Neural crest cell (in vitro differentiated cells): ENCODE data around the gene TXLNG. TPM values are rescaled to one million over a fixed set of nuclear protein-coding genes. Genes with fewer than 3 reads are reported as not detected.

Source experiments
- DNase-seq: peaks from one replicate; pipeline ENCODE4 v3.0.0; 2021; ENCODE audit warnings: low read depth, mixed read lengths, low spot score
- H3K27ac Mint-ChIP-seq: one replicate; pipeline ENCODE4 v1.8.0; 2021; ENCODE audit warnings: mild to moderate bottlenecking, mixed read lengths; ENCODE audit not compliant: unreplicated experiment
- H3K27me3 Mint-ChIP-seq: 2 replicates; pipeline ENCODE4 v1.8.0; 2021; ENCODE audit warnings: low read depth, mild to moderate bottlenecking, mixed read lengths
- H3K36me3 Mint-ChIP-seq: 2 replicates; pipeline ENCODE4 v1.8.0; 2021; ENCODE audit warnings: low read depth, mild to moderate bottlenecking, mixed read lengths
- H3K4me1 Mint-ChIP-seq: 2 replicates; pipeline ENCODE4 v1.8.0; 2021; ENCODE audit warnings: mixed read lengths
- H3K4me3 Mint-ChIP-seq: one replicate; pipeline ENCODE4 v1.8.0; 2021; ENCODE audit warnings: mild to moderate bottlenecking, mixed read lengths
- H3K9me3 Mint-ChIP-seq: 2 replicates; pipeline ENCODE4 v1.8.0; 2021; ENCODE audit warnings: mixed read lengths
- total RNA-seq: library from RNA; stranded (reverse); gene quantifications from 2 replicates; pipeline ENCODE4 v1.2.1, GENCODE V29; 2021
- TF ChIP-seq, protein P1 (sequence below): fragments of 200-600 bp; sonication (generic); conservative IDR thresholded peaks from 2 replicates; pipeline ENCODE4 v1.5.0; 2021; ENCODE audit warnings: antibody characterized with exemption, mild to moderate bottlenecking

TXLNG gene
- total RNA-seq, 1 donor from 2014 or later = 25.6 TPM

- Mint-ChIP-seq H3K4me3 (no peak overlapping the region), H3K4me1 (peaks cover 5% of the 10 kb centered on the region), H3K27me3 (no peaks in the 10 kb centered on the region), H3K27ac (no peak overlapping the region), H3K9me3 (no peaks in the 10 kb centered on the region), H3K36me3 (no peaks in the 10 kb centered on the region)
- DNase-seq = no peak
- TF ChIP-seq, protein P1, sequence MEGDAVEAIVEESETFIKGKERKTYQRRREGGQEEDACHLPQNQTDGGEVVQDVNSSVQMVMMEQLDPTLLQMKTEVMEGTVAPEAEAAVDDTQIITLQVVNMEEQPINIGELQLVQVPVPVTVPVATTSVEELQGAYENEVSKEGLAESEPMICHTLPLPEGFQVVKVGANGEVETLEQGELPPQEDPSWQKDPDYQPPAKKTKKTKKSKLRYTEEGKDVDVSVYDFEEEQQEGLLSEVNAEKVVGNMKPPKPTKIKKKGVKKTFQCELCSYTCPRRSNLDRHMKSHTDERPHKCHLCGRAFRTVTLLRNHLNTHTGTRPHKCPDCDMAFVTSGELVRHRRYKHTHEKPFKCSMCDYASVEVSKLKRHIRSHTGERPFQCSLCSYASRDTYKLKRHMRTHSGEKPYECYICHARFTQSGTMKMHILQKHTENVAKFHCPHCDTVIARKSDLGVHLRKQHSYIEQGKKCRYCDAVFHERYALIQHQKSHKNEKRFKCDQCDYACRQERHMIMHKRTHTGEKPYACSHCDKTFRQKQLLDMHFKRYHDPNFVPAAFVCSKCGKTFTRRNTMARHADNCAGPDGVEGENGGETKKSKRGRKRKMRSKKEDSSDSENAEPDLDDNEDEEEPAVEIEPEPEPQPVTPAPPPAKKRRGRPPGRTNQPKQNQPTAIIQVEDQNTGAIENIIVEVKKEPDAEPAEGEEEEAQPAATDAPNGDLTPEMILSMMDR = no peak
These were observed 42.0 kb downstream of the TXLNG start for GRCh38 chrX:16828124-16828908.

- DNase-seq = no peak
- Mint-ChIP-seq H3K36me3 (peaks cover 9% of the 10 kb centered on the region), H3K27me3 (no peaks in the 10 kb centered on the region), H3K27ac (no peak overlapping the region), H3K4me3 (no peak overlapping the region), H3K4me1 (peaks cover 7% of the 10 kb centered on the region), H3K9me3 (no peaks in the 10 kb centered on the region)
- TF ChIP-seq, protein P1 = no peak
These were observed 46.0 kb downstream of the TXLNG start for GRCh38 chrX:16832301-16832700.

- DNase-seq = no peak
- Mint-ChIP-seq H3K27ac (no peak overlapping the region), H3K36me3 (peaks cover 16% of the 10 kb centered on the region), H3K4me3 (no peak overlapping the region), H3K9me3 (no peaks in the 10 kb centered on the region), H3K4me1 (peaks cover 12% of the 10 kb centered on the region), H3K27me3 (no peaks in the 10 kb centered on the region)
- TF ChIP-seq, protein P1 = no peak
These were observed 48.5 kb downstream of the TXLNG start for GRCh38 chrX:16834806-16835205.

- H3K9me3 Mint-ChIP-seq = no peaks in the 10 kb centered on the region
- peak; percentile 46 for DNase-seq
- peak overlapping the region; percentile 21 for H3K4me3 Mint-ChIP-seq
- H3K27me3 Mint-ChIP-seq = no peaks in the 10 kb centered on the region
- H3K4me1 Mint-ChIP-seq = peaks cover 12% of the 10 kb centered on the region
- TF ChIP-seq, protein P1 = peak; percentile 65
- H3K27ac Mint-ChIP-seq = no peak overlapping the region
- peaks cover 19% of the 10 kb centered on the region for H3K36me3 Mint-ChIP-seq
These were observed 50.1 kb downstream of the TXLNG start for GRCh38 chrX:16836371-16836770.

- DNase-seq = no peak
These were observed 52.2 kb downstream of the TXLNG start for GRCh38 chrX:16838202-16839066.

More at GRCh38 chrX:16838202-16839066, 52.2 kb downstream of the TXLNG start:
- Mint-ChIP-seq H3K27ac (no peak overlapping the region), H3K27me3 (no peaks in the 10 kb centered on the region), H3K4me1 (peaks cover 19% of the 10 kb centered on the region), H3K4me3 (no peak overlapping the region), H3K9me3 (no peaks in the 10 kb centered on the region), H3K36me3 (peaks cover 28% of the 10 kb centered on the region)
- TF ChIP-seq, protein P1 = no peak
